ENCODE measurements around the gene FUZ. TPM values are rescaled to one million over a fixed set of nuclear protein-coding genes. Genes with fewer than 3 reads are reported as not detected.
A peak's percentile ranks its signal among the peaks of the same experiment; 100 is the strongest.

The FUZ gene
- total RNA-seq, 2 donors from 2014 or later, result 7.4 to 14.9 TPM

DNA sequence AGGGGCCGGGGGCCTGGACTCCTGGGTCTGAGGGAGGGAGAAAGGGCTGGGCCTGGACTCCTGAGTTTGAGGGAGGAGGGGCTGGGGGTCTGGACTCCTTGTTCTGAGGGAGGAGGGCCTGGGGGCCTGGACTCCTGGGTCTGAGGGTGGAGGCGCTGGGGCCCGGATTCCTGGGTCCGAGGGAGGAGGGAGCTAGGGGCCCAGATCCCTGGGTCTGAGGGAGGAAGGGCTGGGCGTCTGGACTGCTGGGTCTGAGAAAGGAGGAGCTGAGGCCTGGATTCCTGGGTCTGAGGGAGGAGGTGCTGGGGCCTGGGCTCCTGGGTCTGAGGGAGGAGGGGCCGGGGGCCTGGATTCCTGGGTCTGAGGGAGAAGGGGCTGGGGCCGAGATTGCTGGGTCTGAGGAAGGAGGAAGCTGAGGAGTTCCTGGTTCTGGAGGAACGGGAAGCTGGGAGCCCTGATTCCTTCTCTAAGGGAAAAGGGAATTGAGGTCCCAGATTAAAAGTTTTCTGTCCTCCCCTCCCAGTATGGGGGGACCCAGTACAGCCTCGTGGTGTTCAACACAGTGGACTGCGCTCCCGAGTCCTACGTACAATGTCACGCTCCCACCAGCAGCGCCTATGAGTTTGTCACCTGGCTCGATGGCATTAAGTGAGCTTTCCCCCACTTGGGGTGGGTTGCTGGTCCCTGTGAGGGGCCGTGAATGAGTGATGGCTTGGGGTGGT, 5.7 kb upstream of the FUZ start:
- H3K36me3 ChIP-seq, result no peaks in the 10 kb centered on the region
- peak overlapping the region; percentile 63 for H3K4me3 ChIP-seq
- intact Hi-C loops (cut with DNase I), result loop anchor here (10.0 kb wide), 1 partner anchor 46 kb away; the partner anchor contains the start of gene PNKP
- H3K27me3 ChIP-seq, result no peaks in the 10 kb centered on the region
- DNase-seq, result no peak
- TF ChIP-seq, protein P1, sequence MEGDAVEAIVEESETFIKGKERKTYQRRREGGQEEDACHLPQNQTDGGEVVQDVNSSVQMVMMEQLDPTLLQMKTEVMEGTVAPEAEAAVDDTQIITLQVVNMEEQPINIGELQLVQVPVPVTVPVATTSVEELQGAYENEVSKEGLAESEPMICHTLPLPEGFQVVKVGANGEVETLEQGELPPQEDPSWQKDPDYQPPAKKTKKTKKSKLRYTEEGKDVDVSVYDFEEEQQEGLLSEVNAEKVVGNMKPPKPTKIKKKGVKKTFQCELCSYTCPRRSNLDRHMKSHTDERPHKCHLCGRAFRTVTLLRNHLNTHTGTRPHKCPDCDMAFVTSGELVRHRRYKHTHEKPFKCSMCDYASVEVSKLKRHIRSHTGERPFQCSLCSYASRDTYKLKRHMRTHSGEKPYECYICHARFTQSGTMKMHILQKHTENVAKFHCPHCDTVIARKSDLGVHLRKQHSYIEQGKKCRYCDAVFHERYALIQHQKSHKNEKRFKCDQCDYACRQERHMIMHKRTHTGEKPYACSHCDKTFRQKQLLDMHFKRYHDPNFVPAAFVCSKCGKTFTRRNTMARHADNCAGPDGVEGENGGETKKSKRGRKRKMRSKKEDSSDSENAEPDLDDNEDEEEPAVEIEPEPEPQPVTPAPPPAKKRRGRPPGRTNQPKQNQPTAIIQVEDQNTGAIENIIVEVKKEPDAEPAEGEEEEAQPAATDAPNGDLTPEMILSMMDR (IDR thresholded peaks at IDR 0.05), result no peak
- no peaks in the 10 kb centered on the region for H3K4me1 ChIP-seq
- peak overlapping the region; percentile 91 for H3K27ac ChIP-seq
- no peaks in the 10 kb centered on the region for H3K9me3 ChIP-seq
- H3K9ac ChIP-seq (ENCODE audit: low read depth in 2 of 2, low read length in 2 of 2), result peak overlapping the region; percentile 86 to 92

DNA sequence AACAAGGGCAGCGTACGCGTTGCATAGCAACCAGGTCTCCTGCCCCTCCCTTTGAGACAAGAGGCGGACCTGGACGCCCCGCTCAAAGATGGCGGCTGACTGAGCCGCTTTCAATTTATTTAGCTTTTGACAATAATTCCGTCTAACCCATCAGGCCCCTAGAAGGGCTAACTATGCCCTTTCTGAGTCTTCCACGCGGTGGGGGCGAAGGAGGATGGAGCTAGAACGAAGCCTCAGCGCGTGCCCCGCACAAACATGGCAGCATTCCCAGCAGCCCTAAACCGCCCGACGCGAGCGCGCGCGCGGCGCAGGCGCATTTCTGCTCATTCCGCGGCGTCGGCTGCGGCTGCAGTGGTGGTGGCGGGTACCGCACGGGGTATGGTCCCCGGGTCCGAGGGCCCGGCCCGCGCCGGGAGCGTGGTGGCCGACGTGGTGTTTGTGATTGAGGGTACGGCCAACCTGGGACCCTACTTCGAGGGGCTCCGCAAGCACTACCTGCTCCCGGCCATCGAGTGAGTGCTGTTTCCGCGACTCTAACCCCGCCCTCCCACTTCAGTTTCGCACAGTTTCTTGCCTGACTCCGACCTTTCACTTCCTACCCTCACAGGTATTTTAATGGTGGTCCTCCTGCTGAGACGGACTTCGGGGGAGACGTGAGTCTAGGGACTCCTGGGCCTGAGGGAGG, 5.0 kb upstream of the FUZ start, which contains the start of gene MED25:
MED25 (plus strand) TSS at position 326 of the 685 bp plus-strand sequence; CDS start at position 379, 53 bp downstream.
- no peaks in the 10 kb centered on the region for H3K9me3 ChIP-seq
- TF ChIP-seq, protein P1 (IDR thresholded peaks at IDR 0.05), result no peak
- H3K9ac ChIP-seq (ENCODE audit: low read depth in 2 of 2, low read length in 2 of 2), result peak within 1 kb of the TSS; percentile 86 to 92
- no peaks in the 10 kb centered on the region for H3K27me3 ChIP-seq
- H3K4me1 ChIP-seq, result no peaks in the 10 kb centered on the region
- peak; percentile 88 for DNase-seq
- intact Hi-C loops (cut with DNase I), result loop anchor here (10.0 kb wide), 1 partner anchor 47 kb away; the partner anchor contains the start of gene PNKP
- H3K4me3 ChIP-seq, result peak within 1 kb of the TSS; percentile 63
- H3K36me3 ChIP-seq, result no peaks in the 10 kb centered on the region
- H3K27ac ChIP-seq, result peak within 1 kb of the TSS; percentile 91

DNA sequence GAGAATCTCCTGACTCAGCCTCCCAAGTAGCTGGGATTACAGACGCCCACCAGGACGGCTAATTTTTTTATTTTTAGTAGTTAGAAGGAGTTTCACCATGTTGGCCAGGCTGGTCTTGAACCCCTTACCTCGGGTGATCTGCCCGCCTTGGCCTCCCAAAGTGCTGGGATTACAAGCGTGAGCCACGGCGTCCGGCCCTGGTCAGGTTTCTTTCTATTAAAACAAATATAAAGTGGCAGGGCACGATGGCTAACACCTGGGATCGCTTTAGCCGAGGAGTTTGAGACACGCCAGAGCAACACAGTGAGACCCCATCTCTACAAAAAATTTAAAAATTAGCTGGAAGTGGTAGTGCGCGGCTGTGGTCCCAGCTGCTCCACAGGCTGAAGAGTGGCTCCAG, 3.5 kb upstream of the FUZ start:
- H3K27ac ChIP-seq, result peak overlapping the region; percentile 91
- H3K9me3 ChIP-seq, result no peaks in the 10 kb centered on the region
- H3K36me3 ChIP-seq, result no peaks in the 10 kb centered on the region
- intact Hi-C loops (cut with DNase I), result loop anchor here (10.0 kb wide), 1 partner anchor 48 kb away; the partner anchor contains the start of gene PNKP
- no peak overlapping the region for H3K9ac ChIP-seq (ENCODE audit: low read depth in 2 of 2, low read length in 2 of 2)
- no peak overlapping the region for H3K4me3 ChIP-seq
- no peak for DNase-seq
- no peaks in the 10 kb centered on the region for H3K4me1 ChIP-seq
- no peaks in the 10 kb centered on the region for H3K27me3 ChIP-seq
- TF ChIP-seq, protein P1 (IDR thresholded peaks at IDR 0.05), result no peak

DNA sequence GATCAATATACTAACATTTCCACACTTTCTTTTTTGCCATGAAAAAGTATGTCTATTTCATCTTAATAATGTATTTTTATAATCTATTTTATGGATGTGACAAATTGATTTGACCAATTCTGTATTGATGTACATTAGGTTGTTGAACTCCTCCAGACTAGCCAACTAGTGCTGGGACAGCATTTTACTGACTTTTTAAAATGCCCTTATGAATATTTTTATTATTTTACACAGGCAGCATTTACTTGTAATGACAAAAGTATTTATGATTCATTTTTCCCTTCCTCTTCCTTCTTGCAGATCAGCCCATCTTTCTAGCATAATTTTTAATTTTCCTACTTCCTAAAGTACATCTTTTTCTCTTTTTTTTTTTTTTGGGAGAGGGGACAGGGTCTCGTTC, 918 bp upstream of the FUZ start:
- DNase-seq, result no peak
- Histone ChIP-seq H3K27ac (peak overlapping the region; percentile 76), H3K9ac (ENCODE audit: low read depth in 2 of 2, low read length in 2 of 2) (no peak overlapping the region), H3K4me3 (no peak overlapping the region), H3K9me3 (no peaks in the 10 kb centered on the region), H3K27me3 (no peaks in the 10 kb centered on the region), H3K36me3 (no peaks in the 10 kb centered on the region), H3K4me1 (no peaks in the 10 kb centered on the region)
- intact Hi-C loops (cut with DNase I), result loop anchor here (10.0 kb wide), 1 partner anchor 51 kb away; the partner anchor contains the start of gene PNKP
- TF ChIP-seq, protein P1 (IDR thresholded peaks at IDR 0.05), result no peak

DNA sequence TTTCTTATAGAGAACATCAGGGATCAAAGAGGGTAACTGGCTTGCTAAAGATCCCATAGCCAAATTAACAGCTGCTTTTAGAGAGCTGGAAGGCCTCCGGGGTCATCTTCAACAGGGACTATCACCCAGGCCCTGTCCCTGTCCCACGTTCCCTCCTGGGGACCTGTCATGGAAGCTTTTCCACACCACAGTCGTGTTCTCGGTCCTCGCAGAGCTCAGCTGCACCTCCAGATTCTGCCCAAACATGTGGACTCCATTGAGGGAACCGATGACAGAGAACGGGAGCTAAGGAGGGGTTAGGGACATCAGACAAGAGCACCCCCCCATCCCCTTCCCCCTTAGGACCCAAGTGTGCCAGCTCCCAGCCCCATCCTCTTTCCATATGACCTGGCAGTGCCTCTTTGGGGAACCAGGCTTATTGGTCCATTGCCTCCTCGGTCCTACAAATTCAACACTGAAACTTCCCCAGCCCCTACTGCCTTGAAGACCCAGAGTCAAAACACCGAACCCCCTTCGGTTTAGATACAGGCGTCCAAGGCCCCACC, 568 bp downstream of the FUZ start:
- Histone ChIP-seq H3K4me1 (no peaks in the 10 kb centered on the region), H3K27me3 (no peaks in the 10 kb centered on the region), H3K9ac (ENCODE audit: low read depth in 2 of 2, low read length in 2 of 2) (peak overlapping the region; percentile 45 to 79), H3K36me3 (no peaks in the 10 kb centered on the region), H3K9me3 (no peaks in the 10 kb centered on the region), H3K27ac (peak overlapping the region; percentile 76), H3K4me3 (peak overlapping the region; percentile 63)
- intact Hi-C loops (cut with DNase I), result loop anchor here (10.0 kb wide), 1 partner anchor 52 kb away; the partner anchor contains the start of gene PNKP
- TF ChIP-seq, protein P1 (IDR thresholded peaks at IDR 0.05), result no peak
- no peak for DNase-seq

Data from colonic mucosa (tissue), 4 donors.